Activated CD4-positive, alpha-beta T cell treated with anti-CD3 and anti-CD28 coated beads, Interleukin-2, Interleukin-6, amounts not matched to agents 100 ng/mL and 50 ng/mL, durations not matched to agents 16 hours and 8 hours (primary cell): Measurements from ENCODE around the gene PLB1.

ENCODE experiments used
- DNase-seq: peaks from one replicate; pipeline ENCODE4 v3.0.0-alpha.2; 2020

The PLB1 gene

DNA sequence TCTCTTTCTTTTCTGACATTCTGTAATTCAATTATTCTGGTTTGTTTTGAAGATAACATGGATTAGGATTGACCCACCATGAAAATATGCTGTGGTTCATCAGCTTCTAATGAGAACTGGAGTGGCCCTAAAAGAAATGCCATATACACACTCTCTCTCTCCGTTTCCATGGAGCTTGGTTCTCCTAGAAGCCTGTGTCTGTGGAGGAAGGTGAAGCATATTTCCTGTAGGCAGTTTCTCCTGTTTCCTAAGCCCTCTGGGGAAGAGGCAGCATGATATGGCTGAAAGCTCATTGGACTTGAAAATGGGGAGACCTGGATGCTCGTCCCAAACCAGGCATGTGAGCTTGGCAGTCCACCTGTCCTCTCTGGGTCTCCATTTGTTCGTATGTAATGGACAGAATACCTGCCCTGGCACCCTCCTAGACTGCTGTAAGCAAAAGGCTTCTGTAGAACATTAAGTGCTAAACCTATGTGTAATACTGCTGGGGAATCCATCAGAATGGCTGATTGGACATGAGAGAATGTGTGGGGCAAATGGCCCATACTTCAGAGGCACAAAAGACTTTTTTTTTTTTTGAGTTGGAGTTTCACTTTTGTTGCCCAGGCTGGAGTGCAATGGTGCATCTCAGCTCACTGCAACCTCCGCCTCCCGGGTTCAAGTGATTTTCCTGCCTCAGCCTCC is 180.4 kb downstream of the PLB1 start:
- DNase-seq = no peak

DNA sequence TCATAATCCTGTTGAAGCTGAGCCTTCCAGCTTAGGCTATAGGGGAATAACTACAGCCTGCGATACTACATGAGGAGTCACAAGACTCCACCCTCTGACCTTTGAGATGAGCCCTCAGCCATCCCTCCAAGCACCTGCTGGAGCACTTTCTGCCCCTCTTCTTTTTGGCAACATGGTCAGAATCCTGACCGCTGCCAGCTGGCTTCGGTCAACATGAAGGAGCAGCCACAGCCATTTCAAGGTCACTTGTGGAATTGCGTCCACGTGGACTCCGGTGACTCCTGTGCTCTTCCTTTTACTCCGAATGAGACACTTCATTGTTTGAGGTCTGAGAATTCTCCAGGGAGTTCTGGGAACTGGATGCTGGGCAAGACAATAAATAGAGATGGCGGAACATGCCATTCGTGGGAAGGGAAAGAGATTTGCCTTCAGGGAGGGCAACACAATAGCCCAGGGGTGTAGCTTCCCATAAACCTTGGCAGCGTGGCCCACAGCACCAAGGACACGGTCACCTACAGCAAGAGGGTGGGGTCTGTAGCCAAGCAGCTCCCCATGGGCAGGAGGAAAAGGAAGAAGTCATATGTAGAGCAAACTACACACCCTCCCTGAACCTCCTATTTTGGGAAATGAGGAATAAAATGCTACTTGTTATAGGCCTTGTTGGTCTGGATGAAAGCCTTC is 182.5 kb downstream of the PLB1 start:
- no peak for DNase-seq

DNA sequence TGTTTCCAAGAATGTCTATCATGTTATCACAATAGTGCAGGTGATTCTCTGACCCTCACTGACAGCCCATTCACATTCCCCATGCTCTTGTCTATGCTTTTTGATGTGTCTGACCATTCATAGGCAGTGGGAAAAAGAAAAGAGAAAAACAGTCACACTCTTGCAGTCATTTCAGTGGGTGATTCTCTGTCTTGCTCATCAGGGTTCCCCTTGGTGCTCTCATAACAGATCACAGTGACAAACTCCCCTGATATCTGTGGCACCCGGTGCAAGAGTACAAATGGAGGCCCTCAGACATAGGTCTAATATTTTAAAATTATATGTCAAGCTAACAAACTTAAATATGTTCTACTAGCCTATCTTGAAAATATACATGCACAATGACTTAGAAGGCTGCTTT is 183.1 kb downstream of the PLB1 start:
- peak; percentile 57 for DNase-seq

DNA sequence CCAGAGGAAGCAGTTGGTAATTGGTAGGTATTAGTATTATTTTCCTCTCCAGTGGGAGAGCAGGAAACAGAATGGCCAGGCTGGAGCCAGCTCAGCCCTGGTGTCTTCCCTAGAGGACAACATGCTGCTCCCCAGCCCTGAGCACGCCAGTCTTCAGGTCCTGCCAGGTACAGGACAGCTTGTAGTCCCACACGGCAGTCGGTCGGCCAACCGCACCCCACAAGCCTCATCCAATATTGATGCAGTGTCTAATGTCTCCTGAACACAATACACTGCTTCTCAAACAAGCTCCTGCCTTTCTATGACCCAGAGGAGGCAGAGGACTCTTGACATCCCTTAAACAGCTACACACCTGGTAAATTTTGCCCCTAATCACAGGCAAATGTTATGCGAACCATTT is 184.8 kb downstream of the PLB1 start:
- DNase-seq = peak; percentile 8

DNA sequence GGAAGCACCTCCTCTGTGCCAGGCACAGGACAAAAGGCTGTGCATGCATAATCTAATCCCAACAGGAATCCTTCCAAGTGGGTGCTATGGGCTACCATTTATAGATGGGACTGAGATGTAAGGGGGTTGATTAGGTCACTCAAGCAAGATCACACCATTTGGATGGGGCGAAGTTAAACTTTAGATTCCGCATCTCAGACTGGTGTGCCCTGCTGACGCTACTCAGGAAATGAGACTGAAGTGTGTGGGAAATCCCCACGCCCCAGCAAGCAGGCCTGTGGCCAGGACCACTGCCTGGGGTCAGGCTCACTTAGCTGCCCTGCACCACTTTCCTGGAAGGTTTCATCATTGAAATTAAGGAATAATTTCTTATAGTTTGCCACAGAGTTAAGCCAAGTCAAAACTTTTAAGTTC is 185.3 kb downstream of the PLB1 start:
- peak; percentile 84 for DNase-seq

DNA sequence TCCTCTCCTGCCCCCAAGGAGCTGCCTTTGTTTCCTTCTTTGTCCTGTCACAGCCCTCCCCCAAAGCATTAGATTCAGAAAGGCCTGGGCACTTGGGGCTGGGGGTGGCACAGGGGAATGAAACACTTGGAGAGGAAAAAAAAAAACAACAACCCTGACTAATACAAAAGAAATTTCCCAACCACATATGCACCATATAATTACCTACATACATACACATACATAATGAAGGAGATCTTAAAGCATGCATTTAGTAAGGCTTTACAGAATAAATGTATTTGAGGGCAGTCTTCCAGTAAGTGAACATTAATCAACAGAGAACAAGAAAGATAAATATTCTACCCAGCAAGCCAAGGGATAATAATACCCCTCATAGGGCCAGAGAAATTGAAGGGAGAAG is 185.7 kb downstream of the PLB1 start:
- DNase-seq = no peak

DNA sequence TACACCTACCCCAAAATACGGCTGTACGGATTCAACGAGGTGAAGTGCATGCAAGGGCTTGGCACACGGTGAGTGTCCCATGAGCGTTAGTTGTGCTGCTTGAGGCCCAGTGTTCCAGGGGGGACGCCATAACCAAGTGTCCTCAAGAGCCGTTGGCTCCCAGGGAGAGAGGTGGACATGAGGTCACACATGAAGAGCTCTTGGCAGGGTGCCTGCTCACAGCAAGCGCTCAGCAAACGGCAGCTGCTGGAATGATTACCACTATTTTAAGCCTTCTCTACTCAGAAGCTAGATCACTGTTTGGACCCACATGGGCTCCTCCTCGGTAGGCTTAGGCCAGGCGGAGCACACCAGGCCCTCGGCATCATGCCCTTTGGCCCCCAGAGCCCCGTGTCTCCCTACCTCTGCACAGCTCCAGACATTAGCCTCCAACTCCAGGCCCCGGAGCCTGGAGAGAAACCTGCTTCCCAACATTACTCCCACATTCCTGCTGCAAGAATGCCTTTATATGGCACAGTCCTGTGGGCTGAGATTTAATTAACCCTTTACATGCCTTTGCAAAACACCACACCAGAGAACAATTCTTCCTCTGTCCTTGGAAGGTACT is 187.3 kb downstream of the PLB1 start:
- DNase-seq = no peak

DNA sequence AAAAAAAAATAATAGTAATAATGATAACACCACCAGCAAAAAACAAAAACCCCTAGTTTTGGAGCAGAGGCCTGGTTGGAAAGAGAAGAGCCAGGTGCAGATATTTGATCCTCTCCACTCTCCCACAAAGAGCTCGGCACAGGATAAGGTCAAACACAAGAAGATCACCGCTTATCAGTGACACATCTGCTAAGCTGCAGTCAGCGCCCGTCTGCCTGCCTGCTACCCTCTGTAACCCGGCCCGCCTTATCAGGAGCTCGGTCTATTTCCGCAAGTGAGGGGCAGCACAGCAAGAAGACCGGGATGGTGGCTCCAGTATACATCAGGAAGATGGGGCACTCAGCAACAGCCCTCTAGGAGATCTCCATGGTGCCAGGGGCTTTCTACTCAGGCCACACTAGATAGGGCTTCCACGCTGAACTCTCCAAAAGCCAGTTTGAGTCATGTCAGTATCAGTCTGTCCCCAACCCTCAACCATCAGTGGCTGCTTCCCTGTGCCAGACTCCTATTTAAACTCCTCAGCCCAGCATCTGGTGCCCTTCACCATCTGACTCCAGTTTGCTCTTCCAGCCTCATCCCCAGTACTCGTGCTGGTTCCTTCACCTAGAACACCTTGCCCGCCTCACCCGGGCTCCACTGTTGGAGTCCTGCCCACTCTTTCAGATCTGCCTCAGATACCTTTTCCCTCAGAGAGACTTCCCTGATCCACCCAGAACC is 188.4 kb downstream of the PLB1 start:
- no peak for DNase-seq

DNA sequence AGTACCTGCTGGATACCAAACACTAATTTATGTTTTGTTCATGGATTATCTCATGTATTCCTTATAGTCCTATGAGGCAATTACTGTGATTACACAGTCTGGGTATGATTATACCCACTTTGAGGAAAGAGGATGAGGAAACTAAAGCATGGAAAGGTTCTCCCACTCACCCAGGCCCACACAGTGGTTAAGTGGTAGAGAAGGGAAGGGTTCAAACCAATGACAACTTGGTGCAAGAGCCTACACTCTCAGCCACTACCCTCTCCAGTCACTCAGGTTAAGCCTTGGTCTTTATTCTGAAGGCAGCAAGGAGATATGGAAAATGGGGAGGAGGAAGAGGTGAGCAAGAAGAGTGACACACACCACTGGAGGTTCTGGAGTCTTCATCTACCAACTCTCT is 191.3 kb downstream of the PLB1 start:
- no peak for DNase-seq

DNA sequence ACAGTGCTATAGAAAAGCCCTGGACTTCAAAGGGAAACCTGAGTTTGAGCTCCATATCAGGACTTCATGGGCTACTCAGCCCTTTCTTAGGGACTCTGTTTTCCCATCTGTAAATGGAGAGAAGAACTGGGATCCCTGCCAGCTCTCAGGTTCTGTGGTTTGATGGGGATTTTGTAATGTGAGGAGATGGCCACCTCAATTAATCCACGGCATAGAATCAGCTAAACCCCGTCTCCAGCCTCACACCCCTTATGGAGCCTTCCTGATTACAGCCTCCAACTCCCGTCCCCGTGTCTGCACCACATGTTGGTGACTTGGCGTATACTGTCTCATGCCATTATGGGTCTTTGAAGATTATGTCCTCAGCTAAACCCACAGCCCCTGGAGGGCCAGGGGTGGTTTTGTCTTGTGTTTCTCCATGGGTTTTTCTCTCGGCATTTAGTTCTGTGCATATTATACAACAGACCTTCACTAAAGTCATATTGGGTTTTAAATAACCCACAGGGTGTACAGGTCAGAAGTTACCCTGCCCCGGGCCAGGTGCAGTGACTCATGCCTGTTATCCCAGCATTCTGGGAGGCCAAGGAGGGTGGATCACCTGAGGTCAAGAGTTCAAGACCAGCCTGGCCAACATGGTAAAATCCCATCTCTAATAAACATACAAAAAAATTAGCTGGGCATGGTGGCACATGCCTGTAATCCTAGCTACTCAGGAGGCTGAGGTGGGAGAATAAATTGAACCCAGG is 192.0 kb downstream of the PLB1 start:
- no peak for DNase-seq

DNA sequence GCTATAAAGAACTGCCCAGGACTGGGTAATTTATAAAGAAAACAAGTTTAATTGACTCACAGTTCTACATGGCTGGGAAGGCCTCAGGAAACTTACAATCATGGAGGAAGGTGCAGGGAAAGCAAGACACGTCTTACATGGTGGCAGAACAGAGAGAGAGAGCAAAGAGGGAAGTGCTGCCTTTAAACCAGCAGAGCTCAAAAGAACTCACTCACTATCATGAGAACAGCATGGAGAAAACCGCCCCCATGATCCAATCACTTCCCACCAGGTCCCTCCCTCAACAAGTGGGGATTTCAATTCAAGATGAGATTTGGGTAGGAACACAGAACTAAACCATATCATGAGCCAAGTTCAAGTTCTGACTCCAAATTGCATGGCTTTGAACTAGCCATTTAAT is 193.0 kb downstream of the PLB1 start:
- no peak for DNase-seq

DNA sequence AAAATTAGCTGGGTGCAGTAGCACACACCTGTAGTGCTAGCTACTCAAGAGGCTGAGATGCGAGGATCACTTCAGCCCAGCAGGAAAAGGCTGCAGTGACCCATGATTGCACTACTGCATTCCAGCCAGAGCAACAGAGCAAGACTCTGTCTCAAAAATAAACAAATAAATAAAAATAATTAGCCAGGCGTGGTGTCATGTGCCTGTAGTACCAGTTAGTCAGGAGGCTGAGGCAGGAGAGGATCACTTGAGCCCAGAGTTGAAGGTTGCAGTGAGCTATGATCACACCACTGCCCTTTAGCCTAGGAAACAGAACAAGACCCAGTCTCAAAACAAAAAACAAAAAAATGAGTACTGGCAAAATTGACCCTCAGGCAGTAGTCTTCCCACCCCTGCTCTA is 193.9 kb downstream of the PLB1 start:
- DNase-seq = no peak

DNA sequence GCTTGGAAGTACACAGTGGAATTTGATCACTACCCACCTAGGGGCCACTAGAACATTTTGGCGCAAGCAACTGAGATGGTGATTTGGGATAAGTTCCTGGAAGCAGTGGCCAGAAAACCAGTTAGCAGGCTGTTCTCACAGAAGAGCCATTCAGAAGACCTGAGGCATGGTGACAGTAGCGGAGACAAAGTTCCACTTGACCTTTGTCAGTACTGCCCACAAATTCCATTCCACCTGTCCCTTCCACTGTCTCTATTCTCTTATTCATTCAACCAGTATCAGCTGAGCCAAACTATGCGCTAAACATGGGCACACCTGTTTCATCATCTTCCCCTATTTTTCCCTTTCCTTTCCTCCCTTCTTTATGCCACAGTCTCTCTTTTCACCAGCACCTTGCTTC is 196.6 kb downstream of the PLB1 start:
- no peak for DNase-seq

DNA sequence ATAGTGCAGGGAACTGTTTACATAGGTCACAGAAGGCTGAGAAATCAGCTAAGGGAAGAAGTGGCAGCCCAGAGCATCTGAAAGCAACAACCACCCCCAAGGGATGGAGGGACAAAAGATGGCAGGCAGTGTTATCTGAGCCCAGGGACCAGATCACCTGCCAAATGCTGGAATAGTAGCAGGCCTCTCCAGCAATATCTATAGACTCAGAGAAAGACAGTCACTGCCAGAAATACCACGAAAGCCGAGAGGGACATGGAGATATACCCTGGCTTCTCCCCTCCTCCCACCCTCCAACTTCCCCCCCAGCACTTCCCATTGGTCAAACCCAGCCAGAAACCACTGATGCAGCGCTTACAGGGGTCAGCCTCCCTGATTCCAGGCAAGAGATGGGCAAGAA is 197.4 kb downstream of the PLB1 start:
- no peak for DNase-seq
